GM18517 (cell line): ENCODE measurements around the gene HDAC9.

ENCODE experiments used
- ATAC-seq: cut with Tn5 transposase; IDR thresholded peaks from one replicate; pipeline ENCODE4 v1.9.1; 2021; ENCODE audit warnings: mild to moderate bottlenecking, moderate library complexity; ENCODE audit not compliant: unreplicated experiment

Gene HDAC9

DNA sequence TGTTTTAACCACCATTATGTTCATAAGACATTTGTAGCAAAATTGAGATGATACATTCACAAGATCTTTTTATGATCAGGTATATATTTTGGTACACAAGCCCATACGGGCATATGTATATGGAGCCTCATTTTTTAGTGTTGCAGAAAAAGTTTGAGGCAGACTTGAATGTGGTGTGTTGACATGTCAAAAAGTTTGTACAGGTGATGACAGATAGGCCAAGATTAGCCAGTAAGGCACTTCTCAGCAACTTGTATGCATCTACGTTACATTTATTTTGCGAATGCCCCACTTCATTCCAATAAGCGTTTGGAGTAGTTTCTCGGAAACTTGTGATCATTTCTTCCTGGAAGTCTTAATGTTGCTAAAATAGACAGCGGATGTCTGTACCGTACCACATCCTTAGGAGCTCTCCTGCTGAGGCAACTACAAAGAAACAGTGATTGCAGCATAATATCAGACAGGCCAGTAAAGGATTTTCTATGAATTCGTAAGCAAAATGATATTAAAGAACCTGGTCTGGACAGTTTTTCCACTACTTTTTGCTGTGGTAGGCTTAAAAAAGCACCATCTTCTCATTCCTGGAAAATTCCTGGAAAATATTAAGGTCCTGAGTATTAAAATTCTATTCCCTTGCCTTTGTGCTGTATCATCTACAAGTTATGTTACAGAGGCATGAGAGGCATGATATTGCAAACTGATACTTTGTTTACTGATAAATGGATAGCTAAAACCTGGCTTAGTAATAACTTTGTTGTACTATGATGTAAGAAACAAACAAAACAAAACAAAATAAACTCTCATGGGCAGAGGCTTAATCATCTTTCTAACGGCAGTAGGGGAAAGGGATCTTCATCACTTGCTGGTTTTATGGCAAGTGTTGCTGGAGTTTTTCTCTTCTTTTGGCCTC, 153.6 kb downstream of the HDAC9 start:
- no peak for ATAC-seq

GRCh38 chr7:18653381-18654155, 158.0 kb downstream of the HDAC9 start:
- no peak for ATAC-seq

DNA sequence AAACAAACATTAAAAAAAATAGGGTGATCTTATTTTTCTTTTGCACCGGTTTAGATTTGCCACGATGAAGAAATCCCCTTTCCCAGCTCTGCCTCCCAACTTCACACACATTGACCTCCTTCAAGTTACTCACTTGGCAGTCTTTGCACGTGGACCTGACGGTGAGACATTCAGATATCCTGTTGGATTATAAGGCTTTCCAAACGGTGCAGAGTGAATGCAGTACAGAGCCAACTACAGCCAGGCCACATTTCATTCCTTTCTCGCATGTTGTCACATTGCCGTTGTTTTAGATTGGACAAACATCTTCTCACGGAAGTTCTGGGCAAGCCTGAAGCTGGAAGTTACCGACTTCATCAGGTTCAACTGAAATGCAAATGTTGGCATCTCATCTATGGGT, 159.2 kb downstream of the HDAC9 start:
- no peak for ATAC-seq

GRCh38 chr7:18655506-18655905, 160.0 kb downstream of the HDAC9 start:
- ATAC-seq, result no peak

DNA sequence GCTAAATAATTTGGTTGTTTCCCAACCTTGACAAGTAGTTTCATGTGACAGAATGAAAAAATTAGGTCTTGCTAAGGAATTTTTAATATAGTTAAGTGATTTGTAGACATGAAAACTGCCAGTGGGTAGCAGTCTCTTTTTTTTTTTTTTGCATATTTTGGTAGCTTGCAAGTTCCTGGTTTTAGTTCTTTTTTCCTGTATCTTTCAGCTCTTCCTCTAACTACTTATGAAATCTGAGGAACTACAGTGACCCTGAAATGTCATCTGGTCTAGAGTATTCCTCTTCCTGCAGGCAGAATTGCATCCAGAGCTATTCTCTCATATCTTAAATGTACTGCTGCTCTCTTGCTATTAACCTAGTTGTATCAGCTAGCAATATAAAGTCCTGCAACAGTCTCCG, 160.4 kb downstream of the HDAC9 start:
- ATAC-seq, result no peak

DNA sequence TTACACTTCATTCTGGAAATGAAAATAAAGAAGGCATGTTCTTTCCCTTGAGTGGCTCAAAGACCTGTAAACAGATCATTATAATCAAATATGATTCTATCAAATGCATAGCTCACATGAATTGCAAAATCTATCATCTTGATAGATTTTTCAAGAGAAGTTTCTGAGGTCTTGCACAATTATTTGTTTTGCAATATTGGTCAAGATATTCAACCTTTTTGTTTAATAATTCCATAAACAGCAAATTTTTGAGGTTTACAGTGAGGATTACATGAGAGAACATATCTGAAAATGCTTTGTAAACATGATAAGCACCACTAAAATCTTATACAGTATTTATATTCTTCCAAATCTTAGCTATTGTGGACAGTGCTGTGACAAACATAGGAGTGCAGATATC, 160.8 kb downstream of the HDAC9 start:
- ATAC-seq, result no peak

DNA sequence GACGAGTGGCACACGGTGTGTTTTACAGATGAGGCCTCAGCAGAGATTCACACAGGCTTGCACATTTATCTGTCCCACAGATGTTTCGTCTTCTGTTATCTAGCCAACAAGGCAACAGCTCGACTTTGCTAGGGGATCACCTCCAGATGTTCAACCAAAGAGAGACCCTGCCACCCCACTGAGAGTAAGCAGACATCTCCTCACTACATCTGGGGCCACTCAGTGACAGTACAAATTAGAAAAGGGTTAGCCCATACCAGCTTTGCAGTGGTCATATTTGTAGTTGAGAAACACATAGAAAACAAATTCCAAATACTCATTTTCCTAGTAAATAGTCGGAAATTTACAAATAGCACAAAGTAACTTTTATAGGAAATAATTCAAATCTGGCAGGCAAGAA, 164.2 kb downstream of the HDAC9 start:
- no peak for ATAC-seq

DNA sequence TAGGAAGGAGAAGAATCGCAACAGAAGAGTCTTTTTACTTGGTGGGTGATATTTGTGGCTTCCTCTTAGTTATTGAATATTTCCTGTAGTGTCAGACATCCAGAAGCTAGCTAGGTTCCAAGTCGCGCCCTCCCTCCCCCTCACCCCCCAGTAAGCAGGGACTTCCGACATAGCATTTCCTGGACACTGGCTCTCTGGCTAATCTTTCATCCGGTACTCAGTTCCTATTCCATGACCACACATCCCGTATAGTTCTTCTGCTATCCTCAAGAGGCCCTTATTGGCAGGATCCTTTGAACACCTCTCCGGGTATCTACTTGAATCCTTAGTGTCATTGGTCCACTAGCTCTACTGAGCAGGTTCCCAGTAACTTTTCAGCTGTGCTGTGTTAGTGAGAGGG, 167.8 kb downstream of the HDAC9 start:
- no peak for ATAC-seq

DNA sequence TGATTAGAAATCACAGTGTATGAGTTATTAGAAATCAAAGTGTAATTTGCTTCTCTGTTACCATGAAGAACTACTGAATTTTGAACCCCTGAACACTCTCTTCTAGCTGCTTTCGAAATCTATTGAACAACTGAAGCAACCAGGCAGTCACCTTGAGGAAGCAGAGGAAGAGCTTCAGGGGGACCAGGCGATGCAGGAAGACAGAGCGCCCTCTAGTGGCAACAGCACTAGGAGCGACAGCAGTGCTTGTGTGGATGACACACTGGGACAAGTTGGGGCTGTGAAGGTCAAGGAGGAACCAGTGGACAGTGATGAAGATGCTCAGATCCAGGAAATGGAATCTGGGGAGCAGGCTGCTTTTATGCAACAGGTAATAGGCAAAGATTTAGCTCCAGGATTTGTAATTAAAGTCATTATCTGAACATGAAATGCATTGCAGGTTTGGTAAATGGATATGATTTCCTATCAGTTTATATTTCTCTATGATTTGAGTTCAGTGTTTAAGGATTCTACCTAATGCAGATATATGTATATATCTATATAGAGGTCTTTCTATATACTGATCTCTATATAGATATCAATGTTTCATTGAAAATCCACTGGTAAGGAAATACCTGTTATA, 170.7 kb downstream of the HDAC9 start:
- peak; percentile 97 for ATAC-seq

DNA sequence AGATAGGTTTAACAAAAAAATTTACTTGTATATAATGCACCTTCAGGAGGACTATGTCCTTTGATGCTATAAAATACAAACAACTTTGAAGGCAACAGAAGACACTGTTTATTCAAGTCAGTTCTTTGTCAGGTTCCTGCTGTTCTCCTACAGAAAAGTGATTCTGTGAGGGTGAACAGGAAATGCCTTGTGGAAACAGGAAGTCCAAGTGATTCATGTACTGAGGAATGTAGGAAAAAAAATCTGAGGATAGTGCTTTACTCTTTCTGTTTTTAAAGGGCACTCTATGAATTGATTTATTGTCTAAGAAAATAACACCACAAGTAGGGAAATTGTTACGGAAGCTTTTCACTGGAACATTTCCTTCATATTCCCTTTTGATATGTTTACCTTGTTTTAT, 171.9 kb downstream of the HDAC9 start:
- no peak for ATAC-seq

- ATAC-seq, result no peak
Observed at GRCh38 chr7:18671176-18671575, 175.6 kb downstream of the HDAC9 start.

GRCh38 chr7:18675579-18675978, 180.0 kb downstream of the HDAC9 start:
- ATAC-seq, result no peak

DNA sequence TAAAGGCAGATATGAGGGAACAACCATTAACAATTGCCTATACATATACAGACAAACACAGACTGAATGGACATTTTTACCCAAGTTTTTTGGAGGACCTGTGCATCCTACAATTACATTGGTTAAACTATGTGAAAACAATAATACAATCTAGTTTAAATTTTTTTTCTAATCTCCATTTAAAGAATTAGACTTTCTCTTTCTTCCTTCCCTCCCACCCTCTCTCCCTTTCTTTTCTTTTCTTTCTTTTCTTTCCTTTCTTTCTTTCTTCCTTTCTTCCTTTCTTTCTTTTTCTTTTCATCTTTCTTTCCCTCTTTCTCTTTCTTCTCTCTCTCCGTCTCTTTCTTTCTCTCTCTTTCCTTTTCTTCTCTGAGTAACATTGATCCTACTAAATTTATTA, 183.7 kb downstream of the HDAC9 start:
- no peak for ATAC-seq

DNA sequence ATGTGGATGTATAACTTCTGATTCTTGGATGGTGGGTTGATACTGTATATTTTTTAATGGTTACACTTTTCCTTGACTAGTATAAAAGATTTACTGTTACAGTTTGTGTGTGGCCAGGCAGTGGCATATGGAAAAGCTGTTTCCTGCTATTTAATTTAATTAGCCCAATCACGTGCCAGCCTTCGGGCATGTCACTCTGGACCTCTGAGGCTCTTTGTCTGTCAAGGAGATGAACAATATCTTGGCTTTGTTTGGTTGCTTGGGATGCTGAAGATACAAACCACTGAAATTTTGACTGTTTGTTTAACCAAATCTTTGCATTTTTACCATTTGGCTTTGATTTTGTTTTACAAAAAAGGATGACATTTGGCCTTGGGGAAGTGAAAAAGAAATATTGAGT, 185.0 kb downstream of the HDAC9 start:
- ATAC-seq, result no peak

DNA sequence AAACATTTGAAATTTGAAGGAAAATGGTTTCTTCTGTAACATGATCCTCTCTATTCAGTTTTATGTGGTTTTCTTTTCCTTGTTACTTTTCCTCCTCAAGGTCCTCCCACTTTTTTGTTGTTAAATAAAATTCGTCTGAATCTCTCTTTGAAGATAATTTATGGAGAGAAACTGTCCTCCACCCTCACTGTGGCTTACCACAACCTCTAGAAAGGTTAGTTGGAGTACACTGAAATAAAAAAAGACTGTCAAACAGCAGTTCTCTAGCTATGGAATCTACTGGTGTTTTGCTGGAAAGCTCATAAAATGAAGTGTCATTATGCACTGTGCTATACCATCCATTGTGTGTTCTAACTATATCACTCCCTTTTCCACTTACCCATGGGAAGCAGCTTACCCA, 189.4 kb downstream of the HDAC9 start:
- no peak for ATAC-seq

DNA sequence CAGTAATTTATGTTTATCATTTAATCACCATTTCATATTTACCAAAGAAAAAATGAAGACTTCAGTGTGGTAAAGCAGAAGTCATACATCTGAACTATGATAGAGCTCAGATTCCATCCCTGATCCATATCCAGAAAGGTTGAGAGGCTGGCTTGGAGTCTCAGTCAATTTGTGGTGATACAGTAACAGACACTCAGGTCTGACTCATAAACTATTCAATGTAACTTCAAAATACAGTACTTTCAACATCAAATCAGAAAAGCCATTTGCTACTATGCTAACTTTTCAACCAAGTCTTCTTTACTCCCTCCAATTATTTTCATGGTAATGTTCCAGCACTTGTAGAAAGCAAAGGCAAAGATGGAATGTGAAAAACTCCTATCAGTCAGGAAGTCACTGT, 190.4 kb downstream of the HDAC9 start:
- ATAC-seq, result no peak

DNA sequence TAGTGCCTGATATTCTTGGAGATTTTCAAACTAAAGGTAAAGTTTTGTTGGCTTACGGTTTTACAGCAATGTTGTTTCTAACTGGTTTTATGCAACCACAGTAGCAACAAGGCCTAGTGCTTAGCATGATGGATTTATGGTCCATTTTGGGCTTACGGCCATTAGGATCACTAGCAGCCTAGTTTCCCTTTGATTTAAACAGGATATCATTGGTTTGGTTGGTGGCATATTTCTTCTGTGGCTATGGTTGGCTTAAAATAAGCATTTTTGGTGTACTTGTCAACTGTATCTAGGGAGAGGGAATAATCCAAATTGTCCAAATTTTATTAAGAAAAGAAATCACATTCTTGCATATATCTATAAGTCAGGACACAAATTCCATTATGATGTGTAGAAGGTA, 194.0 kb downstream of the HDAC9 start:
- no peak for ATAC-seq

GRCh38 chr7:18693406-18693805, 197.9 kb downstream of the HDAC9 start:
- no peak for ATAC-seq

DNA sequence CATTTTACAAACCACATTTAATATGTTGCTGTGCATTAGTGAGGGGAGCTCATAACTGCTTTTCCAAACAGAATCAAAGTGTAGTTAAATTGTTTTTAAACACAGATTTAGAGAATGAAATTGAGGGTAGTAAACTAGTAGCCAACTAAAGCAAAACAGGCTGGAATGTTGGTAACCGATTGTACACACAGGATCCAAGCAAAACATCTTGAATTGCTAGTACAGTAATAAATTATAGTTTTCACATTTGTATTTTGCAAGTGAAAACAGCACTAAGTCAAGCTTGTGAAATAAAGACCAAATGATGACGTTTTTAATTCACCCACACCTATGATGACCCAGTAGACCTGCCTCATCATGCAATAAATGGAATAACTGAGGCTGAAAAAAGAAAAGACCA, 198.3 kb downstream of the HDAC9 start:
- no peak for ATAC-seq

GRCh38 chr7:18694484-18694883, 198.9 kb downstream of the HDAC9 start:
- ATAC-seq, result no peak

DNA sequence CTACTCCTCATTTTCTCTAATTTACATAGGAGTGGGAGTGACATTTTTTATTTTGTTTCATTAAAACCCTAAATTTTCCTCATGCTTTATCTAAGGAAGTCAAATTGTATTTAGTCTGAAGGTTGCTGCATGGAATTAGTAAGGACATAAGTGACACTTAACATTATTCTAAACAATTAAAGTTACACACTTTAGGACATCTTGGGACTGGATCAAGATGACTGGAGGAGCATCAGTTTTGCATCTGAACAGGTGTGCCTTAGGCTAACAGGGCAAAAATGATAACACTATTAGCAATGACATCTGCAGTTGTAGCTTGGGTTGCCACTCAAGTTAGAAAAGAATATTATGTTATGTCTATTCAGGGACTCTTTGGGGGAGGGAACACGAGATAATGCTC, 199.4 kb downstream of the HDAC9 start:
- no peak for ATAC-seq

DNA sequence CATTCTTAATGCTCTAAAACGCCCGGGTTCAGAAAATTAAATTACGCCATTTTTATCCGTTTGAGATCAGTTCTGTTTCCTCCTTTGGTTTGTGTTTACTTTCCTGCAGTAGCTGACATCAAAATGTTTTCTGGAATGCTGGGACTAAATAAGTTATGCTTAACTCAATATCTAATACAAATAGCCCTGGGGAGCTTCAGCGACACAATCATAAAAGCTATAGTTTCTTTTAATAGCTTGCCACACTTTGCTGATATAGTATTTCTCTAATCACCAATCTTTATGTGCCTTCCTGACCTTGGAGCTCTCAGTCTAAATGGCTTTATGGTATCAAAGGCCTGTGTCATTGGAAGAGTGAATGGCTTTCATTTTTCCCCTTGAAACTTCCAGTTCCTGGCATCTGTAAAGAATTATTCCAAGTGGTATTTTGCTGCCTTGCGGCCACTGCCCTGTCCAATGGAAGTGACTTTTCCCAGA, 202.7 kb downstream of the HDAC9 start:
- no peak for ATAC-seq
